Activated naive CD8-positive, alpha-beta T cell treated with anti-CD3 and anti-CD28 coated beads, Interleukin-2, amount 10 ng/mL, durations not matched to agents 7 days and 5 days (primary cell): Measurements from ENCODE around the gene PITPNC1. TPM values are rescaled to one million over a fixed set of nuclear protein-coding genes. Genes with fewer than 3 reads are reported as not detected.
A peak's percentile ranks its signal among the peaks of the same experiment; 100 is the strongest.

ENCODE experiments used
- ATAC-seq: fragments of 150-1000 bp; cut with Tn5 transposase; one replicate; pipeline ENCODE4 v1.10.0; 2021; ENCODE audit warnings: low read depth, moderate library complexity
- POLR2A ChIA-PET: fragments of 350-600 bp; sonication (Branson Sonifier 250); formaldehyde crosslinking; loops from one replicate; lab custom pipeline; 2021; ENCODE audit warnings: antibody characterized with exemption; lab: Charles Lee
- DNase-seq: peaks from one replicate; pipeline ENCODE4 v3.0.0; 2021
- H3K27ac Mint-ChIP-seq: one replicate; pipeline ENCODE4 v1.8.0; 2022; ENCODE audit warnings: mild to moderate bottlenecking, mixed read lengths
- H3K27me3 Mint-ChIP-seq: one replicate; pipeline ENCODE4 v1.8.0; 2022; ENCODE audit warnings: mild to moderate bottlenecking, moderate library complexity, mixed read lengths
- H3K36me3 Mint-ChIP-seq: one replicate; pipeline ENCODE4 v1.8.0; 2021; ENCODE audit warnings: mild to moderate bottlenecking, mixed read lengths
- H3K4me1 Mint-ChIP-seq: one replicate; pipeline ENCODE4 v1.8.0; 2021; ENCODE audit warnings: mixed read lengths
- H3K4me3 Mint-ChIP-seq: one replicate; pipeline ENCODE4 v1.8.0; 2022; ENCODE audit warnings: mild to moderate bottlenecking, moderate library complexity, mixed read lengths
- H3K9me3 Mint-ChIP-seq: one replicate; pipeline ENCODE4 v1.8.0; 2021; ENCODE audit warnings: mixed read lengths
- total RNA-seq, 2 experiments: library from RNA; stranded (reverse); gene quantifications; one replicate each; pipeline ENCODE4 v1.2.3, GENCODE V29; 2021

The PITPNC1 gene
- total RNA-seq, 2 experiments from 2014 or later: 100 to 104 TPM

DNA sequence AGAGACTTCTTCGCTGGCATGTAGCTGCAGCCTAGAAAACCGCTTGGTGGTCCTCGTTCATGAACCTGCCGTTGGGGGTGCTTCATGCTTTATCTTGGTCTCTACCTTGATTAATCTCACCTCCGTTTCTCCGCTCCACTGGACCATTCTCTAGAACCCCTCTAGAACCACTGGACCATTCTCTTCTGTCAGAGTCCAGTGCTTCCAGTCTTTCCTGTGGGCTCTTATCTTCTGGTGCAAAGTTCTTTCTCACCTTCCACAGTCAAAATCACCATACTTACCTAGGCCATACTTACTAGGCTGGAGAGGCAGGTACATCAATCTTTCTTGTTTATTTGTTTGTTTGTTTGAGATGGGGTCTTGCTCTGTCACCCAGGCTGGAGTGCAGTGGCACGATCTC is 71.4 kb downstream of the PITPNC1 start:
- Mint-ChIP-seq H3K4me1 (peaks cover 64% of the 10 kb centered on the region), H3K9me3 (peaks cover 1% of the 10 kb centered on the region), H3K36me3 (peaks cover 30% of the 10 kb centered on the region), H3K27ac (peak overlapping the region; percentile 97), H3K4me3 (no peak overlapping the region), H3K27me3 (no peaks in the 10 kb centered on the region)
- DNase-seq (no peak), ATAC-seq (no peak)
- POLR2A ChIA-PET: no interaction called here

DNA sequence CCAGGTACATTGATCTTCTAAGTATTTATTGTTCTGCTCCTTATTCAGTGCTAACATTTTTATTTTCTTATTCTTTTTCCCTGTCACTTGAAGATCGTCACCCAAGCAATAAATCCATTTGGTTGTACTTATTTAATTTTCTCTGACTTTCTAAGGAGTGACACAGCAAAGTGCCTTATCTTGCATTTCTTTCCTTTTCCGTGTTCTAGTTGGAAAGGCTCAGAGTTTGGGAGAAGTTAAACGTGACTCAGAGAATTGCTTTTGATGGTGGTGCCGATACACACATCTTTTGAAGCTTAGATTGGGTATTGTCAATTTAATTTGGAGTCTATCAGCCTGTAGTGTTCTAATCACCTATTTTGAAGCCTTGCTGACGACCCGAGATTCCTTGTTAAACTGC is 72.0 kb downstream of the PITPNC1 start:
- H3K4me3 Mint-ChIP-seq: peak overlapping the region; percentile 73
- peaks cover 65% of the 10 kb centered on the region for H3K4me1 Mint-ChIP-seq
- no peaks in the 10 kb centered on the region for H3K27me3 Mint-ChIP-seq
- ATAC-seq (no peak), DNase-seq (no peak)
- POLR2A ChIA-PET: interaction anchor here (0.8 to 8.8 kb wide), 6 partner anchors 9 to 28 kb away, joined by 3 to 156 read pairs (median 10); no protein-coding TSS in a partner anchor
- peaks cover under 1% of the 10 kb centered on the region for H3K9me3 Mint-ChIP-seq
- peaks cover 28% of the 10 kb centered on the region for H3K36me3 Mint-ChIP-seq
- peak overlapping the region; percentile 97 for H3K27ac Mint-ChIP-seq

DNA sequence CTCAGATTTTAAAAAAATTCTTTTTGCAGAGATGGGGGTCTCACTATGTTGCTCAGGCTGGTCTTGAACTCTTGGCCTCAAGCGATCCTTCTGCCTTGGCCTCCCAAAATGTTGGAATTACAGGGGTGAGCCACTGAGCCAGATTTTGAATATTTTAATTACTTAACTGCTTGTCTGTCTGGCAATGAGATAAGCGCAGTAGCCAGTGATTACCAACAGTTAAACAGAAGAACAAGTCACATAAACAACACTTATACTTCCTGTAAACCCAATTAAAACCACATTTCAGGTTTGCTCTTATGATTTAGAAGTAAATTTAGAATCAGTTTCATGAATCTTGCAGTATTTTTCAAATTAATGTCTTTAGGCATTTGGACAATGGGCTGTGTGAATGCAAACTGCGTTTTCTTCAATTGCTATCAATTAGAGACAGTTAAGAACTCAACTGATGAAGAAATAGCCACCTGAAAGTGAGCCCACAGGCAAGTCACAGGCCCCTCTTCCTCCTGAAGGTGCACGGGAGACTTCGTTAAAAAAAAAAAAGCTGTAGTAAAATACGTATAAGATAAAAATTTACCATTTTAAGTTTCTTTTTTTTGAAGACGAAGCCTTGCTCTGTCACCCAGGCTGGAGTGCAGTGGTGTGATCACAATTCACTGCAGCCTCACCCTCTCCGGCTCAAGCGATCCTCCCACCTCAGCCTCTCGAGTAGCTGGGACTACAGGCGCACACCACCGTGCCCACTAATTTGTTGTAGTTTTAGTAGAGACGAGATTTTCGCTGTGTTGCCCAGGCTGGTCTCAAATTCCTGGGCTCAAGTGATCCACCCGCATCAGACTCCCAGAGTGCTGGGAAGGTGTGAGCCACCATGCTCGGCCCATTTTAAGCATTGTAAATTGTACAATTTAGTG is 73.0 kb downstream of the PITPNC1 start:
- Mint-ChIP-seq H3K4me1 (peaks cover 58% of the 10 kb centered on the region), H3K4me3 (peak overlapping the region; percentile 73), H3K27ac (peak overlapping the region; percentile 97), H3K9me3 (no peaks in the 10 kb centered on the region), H3K36me3 (peaks cover 23% of the 10 kb centered on the region), H3K27me3 (no peaks in the 10 kb centered on the region)
- no peak for ATAC-seq
- POLR2A ChIA-PET: interaction anchor here (0.6 to 8.8 kb wide), 8 partner anchors 10 to 27 kb away, joined by 3 to 156 read pairs (median 6); no protein-coding TSS in a partner anchor
- DNase-seq: no peak

DNA sequence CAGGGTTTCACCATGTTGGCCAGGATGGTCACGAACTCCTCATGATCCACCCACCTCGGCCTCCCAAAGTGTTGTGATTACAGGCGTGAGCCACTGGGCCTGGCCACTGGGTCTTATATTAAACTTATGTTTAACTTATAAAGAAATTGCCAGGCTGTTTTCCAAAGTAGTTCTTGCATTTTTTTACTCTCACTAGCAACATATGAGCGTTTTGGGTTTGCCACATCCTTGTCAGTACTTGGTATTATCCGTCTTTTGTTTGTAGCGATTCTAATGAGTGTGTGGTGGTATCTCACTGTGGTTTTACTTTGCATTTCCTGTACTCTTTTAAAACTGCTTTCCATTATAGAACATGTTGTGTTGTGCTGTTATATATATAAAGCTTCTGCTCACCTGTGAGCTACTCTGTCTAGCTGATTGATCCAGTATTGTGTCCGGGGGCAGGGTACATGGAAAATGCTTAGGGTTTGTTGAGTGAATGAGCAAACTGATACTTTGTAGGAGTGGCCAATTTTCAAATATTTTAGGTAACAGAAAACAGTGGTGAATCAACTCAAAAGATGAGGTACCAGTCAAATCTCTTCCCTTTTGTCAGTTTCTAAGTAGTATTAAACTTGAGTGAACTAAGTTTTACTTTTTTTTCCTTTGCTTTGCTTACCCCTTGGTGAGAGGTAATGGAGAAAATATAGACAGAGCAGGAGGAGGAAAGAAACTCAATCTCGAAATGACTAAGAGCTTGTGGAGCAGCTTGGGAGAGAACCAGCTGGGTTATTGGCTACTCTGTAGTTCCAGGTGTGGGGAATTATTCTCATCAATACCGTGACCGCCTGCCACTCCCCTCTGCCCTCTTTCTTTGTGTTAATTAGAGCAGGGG is 75.8 kb downstream of the PITPNC1 start:
- DNase-seq (peak; percentile 54), ATAC-seq (peak; percentile 85)
- POLR2A ChIA-PET: interaction anchor here (0.7 to 8.8 kb wide), 13 partner anchors 11 to 150 kb away, joined by 3 to 156 read pairs (median 10); no protein-coding TSS in a partner anchor
- Mint-ChIP-seq H3K27me3 (no peaks in the 10 kb centered on the region), H3K4me3 (peak overlapping the region; percentile 78), H3K27ac (peak overlapping the region; percentile 97), H3K4me1 (peaks cover 64% of the 10 kb centered on the region), H3K36me3 (peaks cover 30% of the 10 kb centered on the region), H3K9me3 (peaks cover 2% of the 10 kb centered on the region)

DNA sequence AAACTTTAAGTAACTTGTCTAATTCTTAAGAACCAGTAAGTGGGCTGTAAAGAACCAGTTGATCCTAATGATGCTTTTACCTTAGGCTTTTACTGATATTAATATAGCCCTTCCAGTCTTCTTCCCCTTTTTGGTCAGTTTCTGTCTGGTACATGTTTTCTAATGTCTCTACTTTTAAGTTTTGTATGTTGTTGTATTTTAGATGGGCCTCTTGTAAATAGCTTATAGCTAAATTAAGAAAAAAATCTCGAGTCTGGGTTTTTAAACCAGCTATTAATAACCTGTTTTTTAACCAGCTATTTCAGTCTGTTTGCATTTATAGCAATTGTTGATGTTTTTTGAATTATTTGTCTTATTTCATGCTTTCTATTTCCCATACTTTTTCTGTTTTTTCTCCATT is 79.0 kb downstream of the PITPNC1 start:
- peak overlapping the region; percentile 47 for H3K27ac Mint-ChIP-seq
- peaks cover 31% of the 10 kb centered on the region for H3K36me3 Mint-ChIP-seq
- ATAC-seq: no peak
- peak overlapping the region; percentile 14 for H3K4me3 Mint-ChIP-seq
- no peaks in the 10 kb centered on the region for H3K27me3 Mint-ChIP-seq
- peaks cover 9% of the 10 kb centered on the region for H3K9me3 Mint-ChIP-seq
- no peak for DNase-seq
- H3K4me1 Mint-ChIP-seq: peaks cover 38% of the 10 kb centered on the region
- POLR2A ChIA-PET: interaction anchor here (0.6 to 8.8 kb wide), 5 partner anchors 13 to 91 kb away, joined by 3 to 156 read pairs (median 6); no protein-coding TSS in a partner anchor

DNA sequence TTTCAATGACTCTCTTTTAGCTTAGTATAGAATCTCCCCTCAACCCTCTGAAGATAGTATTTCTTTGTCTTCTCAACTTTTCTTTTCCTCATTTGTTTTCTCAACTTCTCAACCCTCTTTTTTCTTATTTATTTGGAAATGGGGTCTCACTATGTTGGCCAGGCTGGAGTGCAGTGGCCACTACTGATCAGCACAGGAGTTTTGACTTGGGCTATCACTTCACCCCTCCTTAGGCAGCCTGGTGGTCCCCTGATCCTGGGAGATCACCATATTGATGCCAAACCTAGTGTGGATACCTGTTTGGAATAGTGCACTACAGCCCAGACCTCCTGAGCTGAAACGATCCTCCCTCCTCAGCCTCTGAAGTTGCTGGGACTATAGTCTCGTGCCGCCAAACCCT is 79.8 kb downstream of the PITPNC1 start:
- Mint-ChIP-seq H3K4me3 (no peak overlapping the region), H3K9me3 (peaks cover 9% of the 10 kb centered on the region), H3K4me1 (peaks cover 38% of the 10 kb centered on the region), H3K36me3 (peaks cover 32% of the 10 kb centered on the region), H3K27me3 (no peaks in the 10 kb centered on the region), H3K27ac (peak overlapping the region; percentile 83)
- POLR2A ChIA-PET: interaction anchor here (0.6 to 8.8 kb wide), 4 partner anchors 12 to 92 kb away, joined by 6 to 156 read pairs (median 6); no protein-coding TSS in a partner anchor
- DNase-seq (peak; percentile 11), ATAC-seq (no peak)

DNA sequence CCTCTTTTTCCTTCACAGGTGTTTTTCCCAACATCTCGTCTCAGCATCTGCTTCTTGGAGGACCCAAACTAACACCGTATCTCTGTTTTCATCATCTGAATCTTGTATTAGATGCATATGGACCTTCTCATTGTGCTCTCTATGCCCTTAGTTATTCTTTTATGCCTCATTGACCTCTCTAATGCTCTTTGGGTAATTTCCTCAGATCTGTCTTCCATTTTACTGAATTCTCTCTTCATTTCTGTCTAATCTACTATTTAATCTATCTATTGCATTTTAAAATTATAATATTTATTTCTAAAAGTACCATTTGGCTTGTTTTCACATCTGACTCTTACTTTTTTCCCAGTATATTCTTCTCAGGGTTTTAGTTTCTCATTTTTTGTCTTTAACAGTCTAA is 81.1 kb downstream of the PITPNC1 start:
- peaks cover 9% of the 10 kb centered on the region for H3K9me3 Mint-ChIP-seq
- POLR2A ChIA-PET: no interaction called here
- H3K36me3 Mint-ChIP-seq: peaks cover 32% of the 10 kb centered on the region
- peaks cover 30% of the 10 kb centered on the region for H3K4me1 Mint-ChIP-seq
- H3K27me3 Mint-ChIP-seq: no peaks in the 10 kb centered on the region
- DNase-seq: no peak
- no peak for ATAC-seq
- H3K27ac Mint-ChIP-seq: peak overlapping the region; percentile 28
- no peak overlapping the region for H3K4me3 Mint-ChIP-seq

DNA sequence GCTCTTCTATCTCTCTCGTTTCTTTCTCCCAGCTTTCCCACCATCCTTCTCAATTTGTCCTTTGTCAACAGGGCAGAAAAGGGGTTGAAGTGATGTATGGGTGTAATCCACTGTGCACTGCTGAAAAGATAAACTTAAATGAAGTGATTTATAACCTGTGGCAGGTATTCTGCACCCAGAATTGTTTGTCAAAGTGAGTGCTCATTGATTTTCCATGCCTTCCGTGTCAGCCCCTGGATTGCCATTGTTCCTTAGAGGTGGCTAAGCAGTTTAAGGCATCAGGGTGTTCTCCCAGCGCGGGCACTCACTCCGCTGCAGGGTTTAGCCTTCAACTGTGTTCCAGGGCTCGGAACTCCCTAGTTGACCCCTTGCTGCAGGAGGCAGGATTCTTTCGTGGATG is 82.9 kb downstream of the PITPNC1 start:
- DNase-seq (no peak), ATAC-seq (no peak)
- POLR2A ChIA-PET: interaction anchor here (0.7 kb wide), 1 partner anchor 13 kb away, joined by 5 read pairs; no protein-coding TSS in a partner anchor
- Mint-ChIP-seq H3K4me1 (peaks cover 33% of the 10 kb centered on the region), H3K9me3 (peaks cover 9% of the 10 kb centered on the region), H3K36me3 (peaks cover 31% of the 10 kb centered on the region), H3K4me3 (no peak overlapping the region), H3K27ac (no peak overlapping the region), H3K27me3 (no peaks in the 10 kb centered on the region)

DNA sequence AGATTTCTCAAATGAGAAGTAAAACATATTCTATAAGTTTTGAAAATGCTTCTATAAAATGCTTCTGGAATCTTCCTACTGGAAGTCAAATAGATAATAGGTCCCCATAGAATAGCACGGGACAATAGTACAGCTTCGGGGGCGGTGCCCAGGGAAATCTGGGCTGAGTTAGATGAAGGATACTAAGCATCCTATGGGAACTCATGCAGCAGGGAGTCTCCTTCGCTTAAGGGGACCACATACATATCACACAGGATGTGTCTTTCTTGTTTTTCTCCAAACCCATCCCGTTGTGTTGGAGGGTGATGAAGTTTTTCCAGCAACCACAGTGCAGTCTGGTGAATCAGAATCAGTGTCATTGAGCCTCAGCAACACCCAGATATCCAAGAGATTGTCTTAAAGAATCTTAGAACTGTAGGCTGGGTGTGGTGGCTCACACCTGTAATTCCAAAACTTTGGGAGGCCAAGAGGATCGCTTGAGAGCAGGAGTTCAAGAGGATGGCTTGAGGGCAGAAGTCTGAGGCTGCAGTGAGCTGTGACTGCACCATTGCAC is 84.2 kb downstream of the PITPNC1 start:
- peak; percentile 29 for ATAC-seq
- Mint-ChIP-seq H3K36me3 (peaks cover 30% of the 10 kb centered on the region), H3K27ac (peak overlapping the region; percentile 72), H3K27me3 (no peaks in the 10 kb centered on the region), H3K4me1 (peaks cover 38% of the 10 kb centered on the region), H3K9me3 (peaks cover 9% of the 10 kb centered on the region), H3K4me3 (no peak overlapping the region)
- POLR2A ChIA-PET: interaction anchor here (0.7 to 2.6 kb wide), 2 partner anchors 20 to 28 kb away, joined by 3 to 15 read pairs; no protein-coding TSS in a partner anchor
- DNase-seq: no peak

DNA sequence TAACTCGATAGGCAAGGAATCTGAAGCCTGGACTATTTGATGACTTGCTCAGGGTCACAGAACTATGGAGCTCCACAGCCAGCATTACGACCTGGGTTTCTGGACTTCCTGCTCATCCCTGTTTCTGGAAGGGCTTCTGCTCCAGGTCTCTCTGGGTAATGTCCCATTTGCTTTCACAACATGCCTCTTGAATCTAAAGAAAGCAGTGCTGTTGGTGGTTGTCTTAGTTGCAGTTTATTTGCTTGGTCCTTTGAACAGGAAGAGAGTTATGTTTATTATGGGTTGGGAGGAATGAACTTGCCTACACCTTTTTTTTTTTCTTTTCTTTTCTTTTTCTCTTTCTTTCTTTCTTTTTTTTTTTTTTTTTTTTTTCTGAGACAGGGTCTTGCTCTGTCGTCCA is 84.8 kb downstream of the PITPNC1 start:
- no peak for ATAC-seq

DNA sequence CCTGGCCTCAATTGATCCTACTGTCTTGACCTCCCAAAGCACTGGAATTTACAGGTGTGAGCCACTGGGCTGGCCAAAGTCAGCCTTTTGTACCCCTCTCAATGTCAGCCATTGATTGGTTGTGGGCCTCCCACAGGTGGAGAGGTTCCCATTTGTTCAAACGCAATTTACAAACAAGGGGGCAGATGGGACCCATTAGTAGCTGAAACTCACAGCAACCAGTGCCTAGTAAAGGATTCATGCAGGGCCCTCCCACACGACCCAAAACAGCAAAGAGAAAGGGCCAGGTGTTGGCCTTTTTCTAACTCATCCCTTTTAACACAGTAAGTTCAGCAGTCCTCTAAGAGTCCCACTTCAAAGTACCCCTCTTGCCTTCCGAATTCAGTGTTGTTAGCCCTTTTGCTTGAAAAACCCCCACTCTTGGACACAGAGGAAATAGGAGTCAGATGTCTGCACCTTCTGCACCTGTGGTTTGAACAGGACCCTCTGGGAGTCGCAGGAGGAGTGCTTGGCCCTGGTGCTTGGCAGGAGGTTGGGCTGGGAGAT is 89.2 kb downstream of the PITPNC1 start:
- POLR2A ChIA-PET: interaction anchor here (1.0 to 5.6 kb wide), 4 partner anchors 9 to 91 kb away, joined by 3 to 65 read pairs (median 18); no protein-coding TSS in a partner anchor
- Mint-ChIP-seq H3K9me3 (no peaks in the 10 kb centered on the region), H3K4me3 (peak overlapping the region; percentile 39), H3K4me1 (peaks cover 59% of the 10 kb centered on the region), H3K27ac (peak overlapping the region; percentile 76), H3K36me3 (peaks cover 2% of the 10 kb centered on the region), H3K27me3 (no peaks in the 10 kb centered on the region)
- no peak for ATAC-seq
- DNase-seq: no peak

More for the DNA sequence above, 84.8 kb downstream of the PITPNC1 start:
- Mint-ChIP-seq H3K27me3 (no peaks in the 10 kb centered on the region), H3K27ac (peak overlapping the region; percentile 72), H3K4me3 (no peak overlapping the region), H3K36me3 (peaks cover 28% of the 10 kb centered on the region), H3K9me3 (peaks cover 9% of the 10 kb centered on the region), H3K4me1 (peaks cover 38% of the 10 kb centered on the region)
- POLR2A ChIA-PET: interaction anchor here (1.4 to 2.6 kb wide), 3 partner anchors 21 to 84 kb away, joined by 3 to 15 read pairs (median 4); no protein-coding TSS in a partner anchor
- DNase-seq: no peak
